Dermis microvascular lymphatic vessel endothelial cell (primary cell): Measurements from ENCODE around the gene GPR180. TPM values are rescaled to one million over a fixed set of nuclear protein-coding genes. Genes with fewer than 3 reads are reported as not detected.

Experiments
- total RNA-seq: library from RNA; depleted of rRNA; stranded (reverse); fragments of >200 nt; gene quantifications from 2 replicates; pipeline ENCODE4 v1.2.1, GENCODE V29; 2014

GPR180 gene
- total RNA-seq, 1 donor from 2014 or later, result 10.4 TPM

Other genes with a start within 250 kb of the GPR180 start
- gene DCT, start 122.2 kb upstream of the GPR180 start, total RNA-seq, result not detected in 2 replicates
- 8.3 and 8.6 TPM in 2 replicates for gene TGDS, start 5.7 kb upstream of the GPR180 start, total RNA-seq
- gene SOX21, start 110.7 kb downstream of the GPR180 start, total RNA-seq, result 0.39 and 3.2 TPM in 2 replicates